B cell (primary cell): ENCODE measurements around the gene SSR2.

Experiments
- EZH2 ChIP-seq: IDR thresholded peaks from 2 replicates; pipeline ENCODE4 v1.6.1; 2012; ENCODE audit warnings: borderline replicate concordance, low read depth, mild to moderate bottlenecking, moderate library complexity, low read length; ENCODE audit not compliant: insufficient read depth, poor library complexity, severe bottlenecking
- TF ChIP-seq, protein P1 (sequence below): fragments of 200-600 bp; IDR thresholded peaks from one replicate; pipeline ENCODE4 v1.8.0; 2022; ENCODE audit warnings: antibody characterized with exemption, mild to moderate bottlenecking

GRCh38 chr1:156055281-156056048, 34.7 kb upstream of the SSR2 start:
- TF ChIP-seq, protein P1, sequence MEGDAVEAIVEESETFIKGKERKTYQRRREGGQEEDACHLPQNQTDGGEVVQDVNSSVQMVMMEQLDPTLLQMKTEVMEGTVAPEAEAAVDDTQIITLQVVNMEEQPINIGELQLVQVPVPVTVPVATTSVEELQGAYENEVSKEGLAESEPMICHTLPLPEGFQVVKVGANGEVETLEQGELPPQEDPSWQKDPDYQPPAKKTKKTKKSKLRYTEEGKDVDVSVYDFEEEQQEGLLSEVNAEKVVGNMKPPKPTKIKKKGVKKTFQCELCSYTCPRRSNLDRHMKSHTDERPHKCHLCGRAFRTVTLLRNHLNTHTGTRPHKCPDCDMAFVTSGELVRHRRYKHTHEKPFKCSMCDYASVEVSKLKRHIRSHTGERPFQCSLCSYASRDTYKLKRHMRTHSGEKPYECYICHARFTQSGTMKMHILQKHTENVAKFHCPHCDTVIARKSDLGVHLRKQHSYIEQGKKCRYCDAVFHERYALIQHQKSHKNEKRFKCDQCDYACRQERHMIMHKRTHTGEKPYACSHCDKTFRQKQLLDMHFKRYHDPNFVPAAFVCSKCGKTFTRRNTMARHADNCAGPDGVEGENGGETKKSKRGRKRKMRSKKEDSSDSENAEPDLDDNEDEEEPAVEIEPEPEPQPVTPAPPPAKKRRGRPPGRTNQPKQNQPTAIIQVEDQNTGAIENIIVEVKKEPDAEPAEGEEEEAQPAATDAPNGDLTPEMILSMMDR = no peak
- TF ChIP-seq EZH2 = no peak
